NCI-H2029 (cell line): ENCODE data around the gene ACTN1.

Experiments
- DNase-seq: peaks from one replicate; lab custom pipeline; 2025; lab: John Stamatoyannopoulos, UW

Gene ACTN1

DNA sequence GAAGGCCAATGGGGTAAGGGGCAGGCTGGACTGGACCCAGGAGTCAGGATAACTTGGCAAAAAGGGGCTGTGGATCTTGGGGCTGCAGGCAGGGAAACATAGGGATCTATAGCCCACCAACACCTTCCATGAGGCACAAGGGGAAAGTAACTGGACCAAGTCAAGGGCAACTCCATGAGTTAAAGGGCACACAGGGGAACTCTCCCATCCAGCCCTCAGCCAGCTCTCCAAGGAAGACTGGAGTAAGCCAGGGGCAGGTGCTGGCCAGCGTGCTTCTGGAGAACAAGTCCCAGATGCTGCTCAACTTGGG is 154.9 kb downstream of the ACTN1 start:
- DNase-seq, result no peak
